Measurements from ENCODE around the gene ZNF608.

The ZNF608 gene

GRCh38 chr5:124754206-124754927 is 7.9 kb upstream of the ZNF608 start:
- no peak for DNase-seq

GRCh38 chr5:124752854-124753720 is 6.6 kb upstream of the ZNF608 start:
- no peak for DNase-seq

- DNase-seq: no peak
These were observed 4.6 kb upstream of the ZNF608 start for GRCh38 chr5:124751031-124751430.

GRCh38 chr5:124748687-124749594 is 2.5 kb upstream of the ZNF608 start:
- DNase-seq: peak; percentile 92

- DNase-seq: peak; percentile 43
These were observed 1.6 kb upstream of the ZNF608 start for GRCh38 chr5:124747791-124748686.

GRCh38 chr5:124746916-124747790 is 714 bp upstream of the ZNF608 start:
- DNase-seq: peak; percentile 92

- DNase-seq: no peak
These were observed 1.2 kb downstream of the ZNF608 start for GRCh38 chr5:124745007-124745927.

- peak; percentile 28 for DNase-seq
These were observed 2.1 kb downstream of the ZNF608 start for GRCh38 chr5:124744170-124744971.

- DNase-seq: no peak
These were observed 2.8 kb downstream of the ZNF608 start for GRCh38 chr5:124743602-124744169.

- peak; percentile 86 for DNase-seq
These were observed 3.3 kb downstream of the ZNF608 start for GRCh38 chr5:124742983-124743601.

GRCh38 chr5:124742521-124742920 is 3.9 kb downstream of the ZNF608 start:
- no peak for DNase-seq

GRCh38 chr5:124741711-124742496 is 4.5 kb downstream of the ZNF608 start:
- peak; percentile 93 for DNase-seq

- peak; percentile 92 for DNase-seq
These were observed 5.4 kb downstream of the ZNF608 start for GRCh38 chr5:124740991-124741583.

- no peak for DNase-seq
These were observed 6.4 kb downstream of the ZNF608 start for GRCh38 chr5:124740071-124740470.

- no peak for DNase-seq
These were observed 6.8 kb downstream of the ZNF608 start for GRCh38 chr5:124739634-124740025.
